Subcutaneous adipose tissue (tissue), 4 donors: ENCODE measurements around the gene CCNC. TPM values are rescaled to one million over a fixed set of nuclear protein-coding genes. Genes with fewer than 3 reads are reported as not detected.

Experiments used
- total RNA-seq, 4 donors: library from RNA; depleted of rRNA; stranded (reverse); fragments of >200 nt; gene quantifications; one replicate each; pipeline ENCODE4 v1.1.0, GENCODE V29; 2016
- TF ChIP-seq, protein P1 (sequence below): fragments of 450-650 bp; IDR thresholded peaks from one replicate; pipeline ENCODE4 v1.5.1; 2016; ENCODE audit warnings: low read depth, mild to moderate bottlenecking, control low read depth, antibody characterized with exemption, moderate library complexity

Gene CCNC
- total RNA-seq, 4 donors from 2014 or later, result 48.2 to 77.3 (median 53.9) TPM

GRCh38 chr6:99579781-99580180, 11.3 kb upstream of the CCNC start:
- TF ChIP-seq, protein P1, sequence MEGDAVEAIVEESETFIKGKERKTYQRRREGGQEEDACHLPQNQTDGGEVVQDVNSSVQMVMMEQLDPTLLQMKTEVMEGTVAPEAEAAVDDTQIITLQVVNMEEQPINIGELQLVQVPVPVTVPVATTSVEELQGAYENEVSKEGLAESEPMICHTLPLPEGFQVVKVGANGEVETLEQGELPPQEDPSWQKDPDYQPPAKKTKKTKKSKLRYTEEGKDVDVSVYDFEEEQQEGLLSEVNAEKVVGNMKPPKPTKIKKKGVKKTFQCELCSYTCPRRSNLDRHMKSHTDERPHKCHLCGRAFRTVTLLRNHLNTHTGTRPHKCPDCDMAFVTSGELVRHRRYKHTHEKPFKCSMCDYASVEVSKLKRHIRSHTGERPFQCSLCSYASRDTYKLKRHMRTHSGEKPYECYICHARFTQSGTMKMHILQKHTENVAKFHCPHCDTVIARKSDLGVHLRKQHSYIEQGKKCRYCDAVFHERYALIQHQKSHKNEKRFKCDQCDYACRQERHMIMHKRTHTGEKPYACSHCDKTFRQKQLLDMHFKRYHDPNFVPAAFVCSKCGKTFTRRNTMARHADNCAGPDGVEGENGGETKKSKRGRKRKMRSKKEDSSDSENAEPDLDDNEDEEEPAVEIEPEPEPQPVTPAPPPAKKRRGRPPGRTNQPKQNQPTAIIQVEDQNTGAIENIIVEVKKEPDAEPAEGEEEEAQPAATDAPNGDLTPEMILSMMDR, result no peak

DNA sequence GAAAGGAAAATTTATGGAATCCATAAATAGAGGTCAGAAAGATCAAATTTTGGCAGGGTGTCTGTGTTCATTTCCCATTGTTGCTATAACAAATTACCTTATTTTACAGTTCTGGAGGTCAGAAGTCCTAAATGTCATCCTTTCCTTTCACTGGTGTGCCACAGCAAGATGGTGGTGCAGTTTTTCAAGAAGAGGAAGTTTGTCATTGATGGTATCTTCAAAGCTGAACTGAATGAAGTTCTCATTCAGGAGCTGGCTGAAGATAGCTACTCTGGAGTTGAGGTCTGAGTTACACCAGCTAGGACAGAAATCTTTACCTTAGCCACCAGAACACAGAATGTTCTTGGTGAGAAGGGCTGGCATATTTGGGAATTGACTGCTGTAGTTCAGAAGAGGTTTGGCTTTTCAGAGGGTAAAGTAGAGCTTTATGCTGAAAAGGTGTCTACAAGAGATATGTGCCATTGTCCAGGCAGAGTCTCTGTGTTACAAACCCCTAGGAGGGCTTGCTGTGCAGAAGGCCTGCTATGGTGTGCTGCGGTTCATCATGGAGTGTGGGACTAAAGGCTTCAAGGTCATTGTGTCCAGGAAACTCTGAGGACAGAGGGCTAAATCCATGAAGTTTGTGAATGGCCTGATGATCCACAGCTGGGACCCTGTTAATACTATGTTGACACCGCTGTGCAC, 7.2 kb upstream of the CCNC start:
- TF ChIP-seq, protein P1, result no peak

DNA sequence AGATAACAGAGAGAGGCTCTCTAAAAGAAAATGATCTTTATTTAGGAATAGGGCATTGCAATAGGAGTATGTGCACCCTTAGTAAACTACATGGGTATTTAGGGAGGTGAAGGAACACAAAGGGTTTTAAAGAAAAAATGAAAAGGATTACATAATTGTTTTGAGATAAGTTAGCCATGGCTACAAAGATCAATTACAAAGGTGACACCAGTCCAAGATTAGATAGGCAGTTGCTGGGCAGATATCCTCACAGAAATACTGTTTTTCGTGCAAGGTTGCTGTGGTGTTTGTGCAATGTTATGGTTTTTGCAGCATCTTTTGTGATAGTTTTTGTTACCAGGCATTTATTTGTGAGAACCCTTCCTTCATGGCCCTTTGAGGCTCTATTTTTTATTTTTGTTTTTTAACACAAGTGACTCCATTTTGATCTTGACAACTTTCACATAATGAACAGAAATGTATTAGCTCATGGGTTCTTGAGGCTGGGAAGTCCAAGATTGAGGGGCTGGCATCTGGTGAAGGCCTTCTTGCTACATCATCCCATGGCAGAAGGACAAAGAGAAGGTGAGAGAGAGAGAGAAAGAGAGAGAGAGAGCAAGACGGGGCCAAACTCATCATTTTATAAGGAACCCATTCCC, 5.6 kb upstream of the CCNC start:
- TF ChIP-seq, protein P1, result no peak

DNA sequence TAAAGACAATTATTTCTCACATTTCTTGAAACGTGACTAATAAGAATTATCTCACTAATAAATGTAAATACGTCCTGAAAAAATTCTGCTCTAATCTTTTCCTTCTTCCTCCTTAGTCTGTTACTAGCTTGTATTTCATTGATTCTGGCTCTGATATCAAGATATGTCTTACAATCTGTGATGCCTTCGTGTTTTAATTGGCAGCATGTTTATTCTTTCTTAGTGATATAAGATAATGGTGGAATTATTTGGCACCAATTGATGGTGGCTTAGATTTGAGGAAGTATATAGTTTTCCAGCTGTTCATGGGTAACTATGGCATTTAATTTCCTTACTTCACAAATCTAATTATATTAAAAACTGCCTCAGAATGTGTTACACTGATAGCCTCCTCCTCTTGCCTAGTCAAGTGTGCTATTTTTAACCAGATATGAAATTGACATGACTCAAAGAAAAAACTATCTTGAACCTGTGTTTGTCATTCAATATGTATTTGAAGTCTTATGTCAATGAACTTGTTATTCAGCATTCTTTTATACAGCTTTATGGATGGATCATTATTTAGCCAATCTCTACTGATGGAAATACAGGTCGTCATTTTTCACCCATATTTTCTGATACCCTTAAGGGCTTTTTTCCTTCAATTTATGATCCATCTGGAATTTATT, 5.3 kb downstream of the CCNC start:
- TF ChIP-seq, protein P1, result no peak

- TF ChIP-seq, protein P1, result no peak
These were observed 7.8 kb downstream of the CCNC start for GRCh38 chr6:99560668-99561067.

GRCh38 chr6:99559057-99559456, 9.4 kb downstream of the CCNC start:
- TF ChIP-seq, protein P1, result no peak

DNA sequence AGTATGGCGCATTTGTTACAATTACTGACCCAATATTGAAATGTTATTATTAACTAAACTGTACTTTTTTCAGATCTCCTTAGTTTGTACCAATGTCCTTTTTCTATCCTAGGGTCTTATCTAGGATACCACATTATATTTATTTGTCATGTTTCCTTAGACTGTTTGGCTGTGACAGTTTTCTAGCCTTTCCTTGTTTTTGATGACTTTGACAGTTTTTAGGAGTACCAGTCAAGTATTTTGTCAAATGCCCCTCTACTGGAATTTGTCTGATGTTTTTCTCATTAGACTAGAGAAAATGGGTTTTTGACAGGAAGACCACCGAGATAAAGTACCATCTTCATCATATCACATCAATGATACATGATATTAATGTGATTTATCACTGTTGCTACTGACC, 14.6 kb downstream of the CCNC start:
- TF ChIP-seq, protein P1, result no peak
